GM20431 (cell line): ENCODE data around the gene SLC22A7.

Source experiments
- in situ Hi-C: fragments of 300-500 bp; cut with MseI, MboI; formaldehyde crosslinking; loops from one replicate; pipeline ENCODE4 v1.15.0; 2020; ENCODE audit warnings: low sequenced_read_pairs; ENCODE audit not compliant: unreplicated experiment

SLC22A7 gene

DNA sequence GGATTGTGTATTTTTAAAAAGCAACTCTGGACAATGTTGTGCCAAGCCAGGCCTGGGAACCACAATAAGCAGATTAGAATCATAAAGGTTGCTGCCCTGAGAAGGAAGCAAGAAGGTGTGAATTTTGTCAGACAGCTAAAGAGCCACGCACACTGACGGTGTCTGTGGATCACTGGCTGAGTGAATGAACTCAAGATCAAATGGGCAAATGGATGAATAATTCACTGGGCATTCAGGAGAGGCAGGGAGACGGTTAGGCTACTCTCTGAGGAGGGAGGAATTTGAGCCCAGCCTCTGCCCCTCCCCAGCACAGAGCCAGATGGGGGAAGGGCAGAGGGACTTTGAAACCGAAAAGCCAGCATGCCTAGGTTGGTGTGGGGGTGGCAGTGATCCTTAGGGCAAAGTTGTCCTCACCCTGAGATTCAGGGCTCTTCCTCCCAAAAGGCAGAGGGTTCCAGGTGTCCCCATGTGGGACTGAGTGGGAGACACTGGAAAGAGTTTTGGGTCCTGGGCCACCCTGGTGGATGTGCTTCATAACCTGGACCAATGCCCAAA is 19.5 kb upstream of the SLC22A7 start:
- in situ Hi-C loops, result no loop called here

DNA sequence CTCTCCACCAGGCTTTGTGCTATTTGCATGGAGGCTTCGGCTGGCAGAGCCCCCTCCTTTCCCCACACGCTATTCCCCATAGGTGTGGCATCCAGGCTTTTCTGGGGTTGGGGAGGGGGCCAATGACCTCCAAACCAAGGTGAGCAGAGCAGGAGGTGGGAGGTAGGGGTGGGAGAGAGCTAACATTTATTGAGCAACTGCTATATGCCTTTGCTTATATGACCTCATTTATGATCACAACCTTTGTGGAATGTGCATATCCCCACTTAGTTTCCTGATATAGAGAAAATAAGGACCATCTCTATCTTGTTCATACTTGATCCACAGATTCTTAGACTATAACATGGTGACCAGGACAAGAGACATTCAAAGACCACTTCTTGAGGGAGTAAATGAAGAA is 17.8 kb upstream of the SLC22A7 start:
- in situ Hi-C loops, result no loop called here

DNA sequence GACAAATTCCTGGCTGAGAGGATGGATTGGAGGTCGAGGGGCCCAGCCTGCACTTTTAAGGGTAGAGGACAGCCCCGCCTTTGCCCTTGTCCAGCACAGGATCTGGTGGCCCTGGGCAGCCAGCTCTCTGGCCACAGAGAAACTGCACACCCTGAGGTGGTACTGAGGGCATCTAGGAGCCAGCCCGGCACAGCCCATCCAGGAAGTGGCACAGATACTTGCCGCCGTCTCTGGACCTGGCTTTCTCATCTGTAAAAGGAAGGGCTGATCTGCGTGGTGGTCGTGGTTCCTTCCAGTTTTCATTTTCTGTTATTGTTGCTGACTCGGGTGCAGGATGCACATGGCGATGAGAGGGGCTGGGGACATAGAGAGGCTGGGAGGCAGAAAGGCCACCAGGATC is 16.0 kb upstream of the SLC22A7 start:
- in situ Hi-C loops, result no loop called here

DNA sequence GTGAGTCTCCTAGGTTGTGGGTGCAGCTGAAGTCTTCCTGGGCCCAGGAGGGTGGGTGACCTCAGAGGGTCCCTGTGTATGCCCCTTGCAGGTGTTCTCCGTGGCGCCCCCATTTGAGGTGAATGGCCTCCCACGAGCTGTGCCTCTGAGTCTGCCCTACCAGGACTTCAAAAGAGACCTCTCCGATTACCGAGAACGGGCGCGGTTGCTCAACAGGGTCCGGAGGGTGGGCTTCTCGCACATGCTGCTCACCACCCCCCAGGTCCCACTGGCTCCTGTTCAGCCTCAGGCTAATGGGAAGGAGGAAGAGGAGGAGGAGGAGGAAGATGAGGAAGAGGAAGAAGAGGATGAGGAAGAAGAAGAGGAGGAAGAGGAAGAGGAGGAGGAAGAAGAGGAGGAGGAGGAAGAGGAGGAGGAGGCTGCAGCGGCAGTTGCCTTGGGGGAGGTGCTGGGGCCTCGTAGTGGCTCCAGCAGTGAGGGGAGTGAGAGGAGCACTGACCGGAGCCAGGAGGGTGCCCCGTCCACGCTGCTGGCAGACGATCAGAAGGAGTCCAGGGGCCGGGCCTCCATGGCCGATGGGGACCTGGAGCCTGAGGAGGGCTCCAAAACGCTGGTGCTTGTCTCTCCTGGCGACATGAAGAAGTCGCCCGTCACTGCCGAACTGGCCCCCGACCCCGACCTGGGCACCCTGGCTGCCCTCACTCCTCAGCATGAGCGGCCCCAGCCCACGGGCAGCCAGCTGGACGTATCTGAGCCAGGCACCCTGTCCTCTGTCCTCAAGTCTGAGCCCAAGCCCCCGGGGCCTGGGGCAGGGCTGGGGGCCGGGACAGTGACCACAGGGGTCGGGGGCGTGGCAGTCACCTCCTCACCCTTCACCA is 15.2 kb upstream of the SLC22A7 start:
- in situ Hi-C loops, result no loop called here

DNA sequence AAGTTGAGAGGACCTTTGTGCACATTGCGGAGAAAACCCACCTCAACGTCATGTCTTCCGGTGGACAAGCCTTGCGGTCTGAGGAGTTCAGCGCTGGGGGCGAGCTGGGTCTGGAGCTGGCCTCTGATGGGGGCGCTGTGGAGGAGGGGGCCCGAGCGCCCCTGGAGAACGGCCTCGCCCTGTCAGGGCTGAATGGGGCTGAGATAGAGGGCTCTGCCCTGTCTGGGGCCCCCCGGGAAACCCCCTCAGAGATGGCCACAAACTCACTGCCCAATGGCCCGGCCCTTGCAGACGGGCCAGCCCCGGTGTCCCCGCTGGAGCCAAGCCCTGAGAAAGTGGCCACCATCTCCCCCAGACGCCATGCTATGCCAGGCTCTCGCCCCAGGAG is 14.6 kb upstream of the SLC22A7 start:
- in situ Hi-C loops, result no loop called here

DNA sequence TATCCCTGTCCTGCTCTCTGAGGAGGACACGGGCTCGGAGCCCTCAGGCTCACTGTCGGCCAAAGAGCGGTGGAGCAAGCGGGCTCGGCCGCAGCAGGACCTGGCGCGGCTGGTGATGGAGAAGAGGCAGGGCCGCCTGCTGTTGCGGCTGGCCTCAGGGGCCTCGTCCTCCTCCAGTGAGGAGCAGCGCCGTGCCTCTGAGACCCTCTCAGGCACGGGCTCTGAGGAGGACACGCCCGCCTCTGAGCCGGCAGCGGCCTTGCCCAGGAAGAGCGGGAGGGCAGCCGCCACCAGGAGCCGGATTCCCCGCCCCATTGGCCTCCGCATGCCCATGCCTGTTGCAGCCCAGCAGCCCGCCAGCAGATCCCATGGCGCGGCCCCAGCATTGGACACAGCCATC is 14.2 kb upstream of the SLC22A7 start:
- in situ Hi-C loops, result no loop called here

DNA sequence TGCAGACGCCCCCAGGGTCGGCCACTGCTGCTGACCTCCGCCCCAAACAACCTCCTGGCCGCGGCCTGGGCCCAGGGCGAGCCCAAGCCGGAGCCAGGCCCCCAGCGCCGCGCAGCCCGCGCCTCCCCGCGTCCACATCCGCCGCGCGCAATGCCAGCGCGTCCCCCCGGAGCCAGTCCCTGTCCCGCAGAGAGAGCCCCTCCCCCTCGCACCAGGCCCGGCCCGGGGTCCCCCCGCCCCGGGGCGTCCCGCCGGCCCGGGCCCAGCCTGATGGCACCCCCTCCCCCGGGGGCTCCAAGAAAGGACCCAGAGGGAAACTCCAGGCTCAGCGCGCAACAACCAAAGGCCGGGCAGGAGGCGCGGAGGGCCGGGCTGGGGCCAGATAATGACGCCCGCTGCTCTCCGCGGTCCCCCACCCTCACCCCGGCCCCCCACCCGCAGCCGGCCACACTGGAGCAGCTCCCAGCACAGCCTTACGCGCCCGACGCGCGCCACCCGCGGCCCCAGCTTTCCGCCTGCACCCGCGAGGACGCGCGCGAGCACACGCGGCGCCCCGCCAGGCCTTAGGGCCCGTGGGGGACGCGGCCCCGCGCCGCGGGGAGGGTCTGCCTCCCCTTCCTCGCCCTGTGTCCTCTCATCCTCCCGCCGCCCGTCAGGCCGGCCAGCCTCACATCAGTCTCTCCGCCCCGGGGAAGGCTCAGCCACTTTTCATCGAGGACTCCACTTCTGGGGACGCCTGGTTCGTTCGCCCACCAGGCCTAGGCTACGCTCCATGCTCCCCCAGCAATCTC is 12.9 kb upstream of the SLC22A7 start:
- in situ Hi-C loops, result no loop called here

DNA sequence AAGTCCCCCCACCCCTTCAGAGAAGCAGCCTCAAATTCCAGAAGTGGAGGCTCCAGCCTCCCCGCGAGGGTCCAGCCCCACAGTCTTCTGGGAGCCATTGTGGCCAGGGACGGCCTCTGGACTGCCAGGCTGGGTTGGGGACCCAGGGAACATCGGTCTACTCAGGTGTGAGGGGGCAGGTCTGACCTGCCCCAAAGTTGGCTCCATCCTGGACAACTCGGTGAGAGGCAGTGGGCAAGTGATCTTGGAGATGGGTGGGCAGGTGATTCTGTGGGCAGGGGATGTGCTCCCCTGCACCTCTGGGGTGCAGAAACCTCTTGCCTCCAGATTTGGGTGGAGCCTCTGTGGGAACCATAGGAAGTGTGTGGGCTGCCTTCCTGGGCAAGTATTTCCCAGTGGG is 12.2 kb upstream of the SLC22A7 start:
- in situ Hi-C loops, result no loop called here

DNA sequence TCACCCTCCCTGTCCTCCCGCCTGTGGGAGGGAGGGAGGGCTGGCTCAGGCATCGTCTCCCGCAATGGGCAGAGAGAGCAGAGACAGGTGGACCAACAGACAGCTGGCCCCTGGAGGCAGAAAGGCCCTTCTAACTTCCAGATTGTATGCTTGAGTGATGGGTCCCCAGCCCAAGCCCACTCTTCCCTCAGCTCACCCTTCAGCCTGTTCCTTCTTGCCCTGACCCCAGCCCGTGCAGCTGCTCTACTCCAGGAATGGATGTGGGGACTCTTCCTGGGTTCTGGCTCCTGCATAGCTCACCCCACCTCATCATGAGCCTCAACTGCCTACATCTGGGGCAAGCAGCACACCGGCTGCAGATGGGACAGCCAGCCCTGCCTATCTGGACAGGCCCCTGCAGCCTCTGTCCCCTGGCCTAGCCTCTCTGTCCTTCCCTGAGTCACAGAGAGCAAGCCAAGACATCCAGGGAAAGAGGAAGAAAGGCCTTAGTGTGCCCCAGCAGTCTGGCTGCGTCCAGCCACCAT is 11.5 kb upstream of the SLC22A7 start:
- in situ Hi-C loops, result no loop called here

DNA sequence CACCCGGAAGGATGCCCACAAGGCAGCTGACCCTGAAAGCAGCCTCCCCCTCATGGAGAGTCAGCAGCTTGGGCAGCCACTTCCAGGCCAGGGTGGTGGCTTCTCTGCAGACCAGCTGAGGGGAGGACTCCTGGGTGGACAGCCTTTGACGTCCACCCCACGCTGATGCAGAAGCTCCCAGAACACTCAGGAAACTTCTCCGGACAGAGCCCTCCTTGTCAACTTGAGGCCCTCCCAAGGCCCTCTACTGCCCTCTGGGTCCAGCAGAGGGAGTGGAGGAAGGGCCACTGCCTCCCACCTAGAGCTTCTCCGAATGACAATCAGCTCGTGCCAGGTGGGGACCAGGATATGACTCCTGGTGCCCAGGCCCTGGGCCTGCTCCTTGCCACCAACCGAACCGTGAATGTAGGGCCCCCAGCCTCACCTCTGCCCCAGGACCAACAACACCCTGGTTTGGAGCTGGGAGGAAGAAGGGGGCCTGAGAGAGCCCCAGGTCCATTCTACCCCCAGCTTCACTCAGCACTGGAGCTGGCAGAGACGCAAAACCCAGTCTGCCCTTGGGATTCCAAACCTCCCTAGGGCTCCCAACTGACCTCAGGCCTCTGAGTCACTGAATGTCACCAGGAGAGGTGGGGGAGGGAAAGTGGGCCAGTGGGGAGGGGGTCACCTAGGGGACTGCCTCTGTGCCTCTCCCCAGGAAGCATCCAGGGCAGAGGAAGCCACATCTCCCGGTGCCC is 10.9 kb upstream of the SLC22A7 start:
- in situ Hi-C loops, result no loop called here

DNA sequence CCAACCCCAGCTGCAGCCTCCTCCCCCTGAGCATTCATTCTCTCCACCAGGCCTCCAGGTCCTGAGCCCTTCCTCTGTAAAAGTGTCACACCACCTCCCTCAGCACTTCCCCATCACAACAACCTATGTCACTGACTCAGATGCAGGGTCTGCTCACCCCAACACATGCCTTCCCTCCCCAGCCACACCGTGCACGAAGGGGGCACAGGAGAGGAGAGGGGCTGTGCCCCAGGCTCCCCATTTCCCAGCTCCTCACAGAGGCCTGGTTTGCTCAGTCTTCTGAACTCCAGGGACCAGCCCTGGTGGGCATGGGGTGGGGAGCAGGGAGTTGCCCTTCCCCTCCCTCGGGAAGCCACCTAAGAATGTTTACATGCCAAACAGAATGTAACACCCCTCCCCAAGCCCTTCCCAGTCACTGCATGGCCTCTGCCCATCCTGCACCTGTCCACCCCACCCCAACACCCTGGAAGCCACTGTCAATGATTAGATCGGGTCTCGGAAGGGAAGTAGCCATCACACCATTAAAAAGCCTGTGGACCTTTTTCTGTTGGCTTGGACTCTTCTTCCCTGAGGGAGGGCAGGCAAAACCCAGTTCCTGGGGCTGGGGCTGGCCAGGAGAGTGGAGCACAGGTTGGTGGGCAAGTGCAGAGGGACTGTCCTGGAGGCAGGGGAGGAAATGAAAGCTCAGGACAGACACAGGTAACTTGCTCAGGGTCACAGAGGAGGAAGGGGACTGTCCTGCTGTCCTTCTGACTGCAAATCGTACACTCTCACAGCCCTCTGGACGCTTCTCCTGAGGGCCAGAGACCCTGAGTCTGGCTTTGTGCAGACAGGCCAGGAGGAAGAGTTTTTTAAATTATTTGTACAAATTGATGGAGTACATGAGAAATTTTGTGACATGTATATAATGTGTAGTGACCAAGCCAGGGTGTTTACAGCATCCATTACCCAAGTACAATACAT is 10.1 kb upstream of the SLC22A7 start:
- in situ Hi-C loops, result no loop called here

DNA sequence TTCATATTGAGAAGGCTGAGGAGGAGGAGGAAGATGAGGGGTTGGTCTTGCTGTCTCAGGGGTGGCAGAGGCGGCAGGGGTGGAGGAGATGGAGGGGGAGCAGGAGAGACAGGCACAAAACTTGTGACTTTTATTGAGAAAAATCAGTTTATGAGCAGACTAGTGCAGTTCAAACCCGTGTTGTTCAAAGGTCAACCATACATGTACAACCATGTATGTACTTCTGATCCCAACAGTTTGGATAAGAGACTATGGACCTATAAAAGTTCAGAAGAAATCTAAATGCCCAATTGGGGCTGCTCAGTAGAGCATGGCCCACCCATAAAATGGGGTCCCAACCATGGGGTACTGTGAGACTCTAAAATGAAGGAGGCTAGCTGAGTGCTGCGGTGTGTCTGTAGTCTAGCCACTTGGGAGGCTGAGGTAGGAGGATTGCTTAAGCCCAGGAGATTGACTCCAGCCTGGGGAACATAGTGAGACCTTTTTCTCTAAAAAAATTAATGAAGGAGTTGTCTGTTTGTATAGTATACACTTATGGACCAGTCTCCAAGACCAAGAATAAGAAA is 7.6 kb upstream of the SLC22A7 start:
- in situ Hi-C loops, result no loop called here

DNA sequence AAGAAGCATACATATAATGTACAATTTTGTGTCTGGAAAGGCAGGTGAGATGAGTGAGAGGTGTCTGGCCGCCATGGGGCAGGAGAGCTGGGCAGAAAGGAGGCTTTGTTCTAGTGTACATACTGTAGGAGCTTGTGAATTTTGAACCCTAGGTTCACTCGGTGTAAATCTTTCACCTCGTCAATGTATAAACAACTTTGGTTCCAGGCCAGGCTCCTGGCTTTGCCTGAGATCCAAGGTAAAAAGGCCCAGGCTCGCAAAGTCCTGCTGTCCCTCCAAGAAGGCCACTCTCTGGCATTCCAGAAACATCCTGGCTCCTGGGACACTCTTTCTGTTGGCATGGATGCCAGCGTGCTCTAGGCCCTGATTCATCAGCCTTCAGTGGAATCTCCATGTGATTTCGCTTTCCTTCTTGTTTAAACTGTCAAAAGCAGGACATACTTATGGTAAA is 7.1 kb upstream of the SLC22A7 start:
- in situ Hi-C loops, result no loop called here

DNA sequence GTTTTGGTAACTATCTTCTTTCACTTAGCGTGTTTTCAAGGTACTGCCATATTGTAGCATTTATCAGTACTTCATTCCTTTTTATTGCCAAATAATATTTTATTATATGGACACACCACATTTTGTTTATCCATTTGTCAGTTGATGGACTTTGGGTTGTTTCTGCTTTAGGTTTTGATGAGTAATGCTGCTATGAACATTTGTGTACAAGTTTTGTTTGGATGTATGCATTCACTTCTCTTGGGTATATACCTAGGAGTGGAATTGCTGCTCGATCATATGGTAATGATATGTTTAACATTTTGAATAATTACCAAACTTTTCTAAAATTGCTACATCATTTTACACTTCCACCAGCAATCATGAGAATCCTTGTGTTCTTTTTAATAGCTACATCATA is 6.4 kb upstream of the SLC22A7 start:
- in situ Hi-C loops, result no loop called here

DNA sequence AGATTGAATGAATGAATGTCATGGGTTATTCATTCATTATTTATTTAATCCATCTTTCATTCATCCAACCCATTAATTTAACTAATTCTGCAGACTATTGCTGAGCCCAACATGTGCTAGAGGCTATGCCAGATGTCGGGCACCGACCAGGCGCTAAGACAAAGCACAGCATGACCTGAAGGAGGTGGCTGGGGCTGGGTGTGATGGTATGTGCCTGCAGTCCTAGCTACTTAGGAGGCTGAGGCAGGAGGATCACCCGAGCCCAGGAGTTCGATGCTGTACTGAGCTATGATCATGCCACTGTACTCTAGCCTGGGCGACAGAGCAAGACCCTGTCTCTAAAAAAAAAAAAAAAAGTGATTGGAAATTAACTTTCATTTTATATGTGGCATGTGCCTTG is 5.7 kb upstream of the SLC22A7 start:
- in situ Hi-C loops, result no loop called here

DNA sequence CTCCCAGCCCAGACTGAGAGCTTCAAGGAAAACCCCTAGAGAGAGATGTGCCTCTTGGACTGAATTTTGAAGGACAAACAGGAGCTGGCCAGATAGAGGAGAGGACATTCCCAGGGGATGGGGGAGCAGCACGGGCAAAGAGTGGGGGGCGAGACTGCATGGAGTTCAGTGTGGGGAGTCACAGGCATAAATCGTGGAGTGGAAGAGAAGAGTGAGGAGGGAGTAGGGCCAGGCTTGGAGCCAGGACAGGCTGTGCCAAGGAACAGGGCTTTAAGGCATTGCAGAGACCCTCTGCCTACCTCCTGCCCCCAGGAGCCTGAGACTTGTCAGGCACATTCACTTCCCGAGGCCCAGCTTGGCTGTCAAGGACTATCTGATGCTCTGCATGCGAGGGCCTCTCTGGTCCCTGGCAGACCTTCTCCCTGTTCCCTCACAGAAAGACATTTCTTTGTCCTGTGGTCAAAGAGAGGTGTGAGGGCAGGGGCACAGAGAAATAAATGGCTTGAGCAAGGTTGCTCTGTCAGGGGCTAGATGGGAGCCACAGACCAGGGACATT is 5.2 kb upstream of the SLC22A7 start:
- in situ Hi-C loops, result no loop called here

DNA sequence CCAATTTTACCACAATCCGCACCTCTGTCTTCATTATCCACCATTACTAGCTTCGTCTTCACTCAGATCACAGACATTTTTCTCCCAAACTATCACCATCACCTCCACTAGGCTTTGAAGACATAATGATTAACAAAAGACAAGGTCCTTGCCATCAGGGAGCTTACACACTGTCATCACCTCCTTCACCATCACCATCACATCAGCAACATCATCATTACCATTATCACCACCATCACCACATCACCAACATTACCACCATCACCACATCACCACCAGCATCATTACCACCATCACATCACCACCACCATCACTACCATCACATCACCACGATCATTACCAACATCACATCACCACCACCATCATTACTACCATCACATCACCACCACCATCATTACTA is 4.4 kb upstream of the SLC22A7 start:
- in situ Hi-C loops, result no loop called here

DNA sequence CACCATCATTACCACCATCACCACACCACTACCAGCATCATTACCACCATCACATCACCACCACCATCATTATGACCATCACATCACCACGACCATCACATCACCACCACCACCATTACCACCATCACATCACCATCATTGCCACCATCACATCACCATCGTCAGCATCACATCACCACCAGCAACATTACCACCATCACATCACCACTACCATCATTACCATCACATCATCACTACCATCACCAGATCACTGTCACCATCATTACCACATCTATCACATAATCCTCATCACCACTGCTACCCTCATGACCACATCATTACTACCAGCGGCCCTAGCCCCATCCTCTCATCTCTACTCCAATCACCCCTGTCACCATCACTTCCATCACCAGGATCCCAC is 3.5 kb upstream of the SLC22A7 start:
- in situ Hi-C loops, result no loop called here

DNA sequence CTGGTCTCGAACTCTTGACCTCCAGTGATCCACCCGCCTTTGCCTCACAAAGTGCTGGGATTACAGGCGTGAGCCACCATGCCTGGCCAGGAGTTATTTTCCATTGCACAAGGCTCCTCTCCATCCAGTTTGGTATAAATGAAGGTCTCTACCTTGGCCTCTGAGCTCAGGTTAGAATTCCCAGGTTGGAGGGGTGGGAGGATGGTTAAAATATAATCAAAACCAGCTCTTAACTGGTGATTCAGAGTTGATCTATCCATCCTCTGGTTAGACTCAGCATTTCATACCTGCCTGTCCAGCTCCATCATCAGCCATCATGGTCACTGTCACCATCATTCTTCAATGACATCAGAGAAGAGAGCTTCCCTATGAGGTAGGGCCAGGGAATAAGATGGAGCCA is 2.6 kb upstream of the SLC22A7 start:
- in situ Hi-C loops, result no loop called here
